H1 (cell line): Measurements from ENCODE around the gene ZNF134. TPM values are rescaled to one million over a fixed set of nuclear protein-coding genes. Genes with fewer than 3 reads are reported as not detected.
A peak's percentile ranks its signal among the peaks of the same experiment; 100 is the strongest.

Source experiments
- BRCA1 ChIP-seq: IDR thresholded peaks from 2 replicates; pipeline ENCODE4 v1.6.1; 2012; ENCODE audit warnings: low read depth, low read length, improper control_type of control experiment
- CHD1 ChIP-seq: IDR thresholded peaks from 2 replicates; pipeline ENCODE4 v1.6.1; 2012; ENCODE audit warnings: low read depth, low read length, improper control_type of control experiment
- E2F6 ChIP-seq: IDR thresholded peaks from 2 replicates; pipeline ENCODE4 v1.6.1; 2012; ENCODE audit warnings: inconsistent platforms
- HDAC6 ChIP-seq: IDR thresholded peaks from one replicate; pipeline ENCODE4 v1.7.1; 2012; ENCODE audit warnings: low read depth, mild to moderate bottlenecking, inconsistent platforms, low read length, moderate library complexity
- JUND ChIP-seq: IDR thresholded peaks from 2 replicates; pipeline ENCODE4 v1.6.1; 2011; ENCODE audit warnings: mild to moderate bottlenecking, improper control_type of control experiment, low read length
- PHF8 ChIP-seq: fragments of 200-600 bp; sonication (generic); conservative IDR thresholded peaks from 2 replicates; pipeline ENCODE4 v1.7.1; 2012; ENCODE audit warnings: low read depth, mild to moderate bottlenecking, inconsistent platforms, low read length, moderate library complexity
- POLR2A ChIP-seq, 2 experiments: IDR thresholded peaks; 1 replicate in 1 of 2; 2 replicates in 1 of 2; pipeline ENCODE4 v1.6.1; 2011; ENCODE audit warnings: low read depth in 2 of 2, low read length in 2 of 2, mild to moderate bottlenecking in 2 of 2; ENCODE audit errors: control extremely low read depth in 1 of 2
- POLR2AphosphoS5 ChIP-seq: IDR thresholded peaks from 2 replicates; pipeline ENCODE4 v1.6.1; 2011; ENCODE audit warnings: low read depth, low read length
- RNF2 ChIP-seq: fragments of 200-900, 300-1000 bp; sonication (generic); IDR thresholded peaks from 2 replicates; pipeline ENCODE4 v1.7.1; 2016; ENCODE audit warnings: borderline replicate concordance, low read depth, mild to moderate bottlenecking, antibody characterized with exemption, low read length; ENCODE audit not compliant: poor library complexity, severe bottlenecking; ENCODE audit errors: missing control alignments
- SIN3A ChIP-seq, 2 experiments: IDR thresholded peaks in 1 of 2; conservative IDR thresholded peaks in 1 of 2; 2 replicates each; pipeline ENCODE4 v1.6.1; 2011 to 2012; ENCODE audit warnings: low read length in 2 of 2, improper control_type of control experiment in 1 of 2, low read depth in 1 of 2, mild to moderate bottlenecking in 1 of 2
- SIRT6 ChIP-seq: IDR thresholded peaks from one replicate; pipeline ENCODE4 v1.7.1; 2012; ENCODE audit warnings: low read length, inconsistent platforms
- SIX5 ChIP-seq: IDR thresholded peaks from 2 replicates; pipeline ENCODE4 v1.6.1; 2011; ENCODE audit warnings: mild to moderate bottlenecking, low read depth, low read length
- SP2 ChIP-seq: IDR thresholded peaks from 2 replicates; pipeline ENCODE4 v1.6.1; 2012; ENCODE audit warnings: mild to moderate bottlenecking, low read length, inconsistent platforms
- SUZ12 ChIP-seq: fragments of 200-600 bp; sonication (generic); IDR thresholded peaks from 2 replicates; pipeline ENCODE4 v1.6.1; 2012; ENCODE audit warnings: mild to moderate bottlenecking, inconsistent platforms, low read length, moderate library complexity, mixed read lengths
- TAF1 ChIP-seq: IDR thresholded peaks from 2 replicates; pipeline ENCODE4 v1.6.1; 2011; ENCODE audit warnings: mild to moderate bottlenecking, low read depth, low read length
- TBP ChIP-seq: IDR thresholded peaks from 2 replicates; pipeline ENCODE4 v1.6.1; 2011; ENCODE audit warnings: low read depth, low read length, improper control_type of control experiment
- TCF12 ChIP-seq: IDR thresholded peaks from 2 replicates; pipeline ENCODE4 v1.6.1; 2011; ENCODE audit warnings: low read depth, mild to moderate bottlenecking, low read length
- TEAD4 ChIP-seq: IDR thresholded peaks from 2 replicates; pipeline ENCODE4 v1.6.1; 2012; ENCODE audit warnings: low read depth, low read length, inconsistent platforms, mixed read lengths
- USF2 ChIP-seq: IDR thresholded peaks from 2 replicates; pipeline ENCODE4 v1.6.1; 2011; ENCODE audit warnings: low read length, improper control_type of control experiment
- YY1 ChIP-seq: IDR thresholded peaks from 2 replicates; pipeline ENCODE4 v1.6.1; 2011; ENCODE audit warnings: low read depth, mild to moderate bottlenecking, low read length
- ZNF274 ChIP-seq: IDR thresholded peaks from 2 replicates; pipeline ENCODE4 v1.7.0; 2012; ENCODE audit warnings: low read length, borderline replicate concordance; ENCODE audit errors: extremely low read depth
- polyA plus RNA-seq, 7 experiments: library from polyadenylated mRNA; depleted of rRNA in 3 of 7; stranded (reverse) in 5 of 7; unstranded in 2 of 7; fragments of >200 nt in 5 of 7; fragments of 200-250 nt in 2 of 7; gene quantifications; 1 replicate in 5 of 7; 2 replicates in 1 of 7; 4 replicates in 1 of 7; pipeline versions ENCODE4 v1.2.1 to v1.2.3, GENCODE V29; 2011 to 2013; ENCODE audit warnings: missing spikeins in 2 of 7, mixed read lengths in 2 of 7
- total RNA-seq: library from RNA; stranded (reverse); fragmentation: NEBNext Ultra II Directional; extraction: Animal tissue kit (Norgen Biotek cat#: 25700); gene quantifications from 2 replicates; pipeline ENCODE4 v1.2.1, GENCODE V29; 2021

ZNF134 gene
- total and polyA plus RNA-seq, 2 of the 8 experiments (the other 6 are each of a cell fraction or from before 2014, with no cell fraction given), result 16.6 to 54.6 TPM

- no peak for TF ChIP-seq E2F6
- TF ChIP-seq TAF1, result peak; percentile 88
- peak; percentile 90 for TF ChIP-seq YY1
- TF ChIP-seq BRCA1, result no peak
- no peak for TF ChIP-seq TCF12
- TF ChIP-seq HDAC6, result no peak
- no peak for TF ChIP-seq JUND
- TF ChIP-seq ZNF274, result no peak
- TF ChIP-seq TBP, result peak; percentile 71
- peak; percentile 72 for TF ChIP-seq SIX5
- no peak for TF ChIP-seq SUZ12
- TF ChIP-seq SP2, result peak; percentile 22; the same call in 1 of the 2 replicates
- TF ChIP-seq RNF2, result no peak
- no peak for TF ChIP-seq USF2
- TF ChIP-seq TEAD4, result no peak
- no peak for TF ChIP-seq CHD1
- TF ChIP-seq PHF8, result peak; percentile 93
- TF ChIP-seq SIRT6, result no peak
- peak; percentile 65 to 82; a peak in 2 of 4 replicates for TF ChIP-seq SIN3A (conservative IDR thresholded peaks at IDR 0.05 in 1 of 2, IDR thresholded peaks at IDR 0.05 in 1 of 2; ENCODE audit: low read depth in 1 of 2, low read length in 2 of 2)
- TF ChIP-seq POLR2AphosphoS5, result peak; percentile 79
- TF ChIP-seq POLR2A (IDR thresholded peaks at IDR 0.05; ENCODE audit: control extremely low read depth in 1 of 2, low read depth in 2 of 2, low read length in 2 of 2), result peak; percentile 67 to 88
Observed at GRCh38 chr19:57613941-57614743, at the start of gene ZNF134 (continued).
